OCI-LY7 (cell line): Measurements from ENCODE around the gene CSPG5.

Experiments
- EZH2phosphoT487 ChIP-seq: fragments of 200-600 bp; sonication (generic); IDR thresholded peaks from 2 replicates; pipeline ENCODE4 v1.6.1; 2018; ENCODE audit warnings: low read depth, borderline replicate concordance, mild to moderate bottlenecking, mixed run types, antibody characterized with exemption, low read length, moderate library complexity, mixed read lengths
- TF ChIP-seq, protein P1 (sequence below): fragments of 200-600 bp; sonication (generic); conservative IDR thresholded peaks from 2 replicates; pipeline ENCODE4 v1.5.1; 2014; ENCODE audit warnings: mild to moderate bottlenecking, antibody characterized with exemption, low read length, moderate library complexity, mixed read lengths

DNA sequence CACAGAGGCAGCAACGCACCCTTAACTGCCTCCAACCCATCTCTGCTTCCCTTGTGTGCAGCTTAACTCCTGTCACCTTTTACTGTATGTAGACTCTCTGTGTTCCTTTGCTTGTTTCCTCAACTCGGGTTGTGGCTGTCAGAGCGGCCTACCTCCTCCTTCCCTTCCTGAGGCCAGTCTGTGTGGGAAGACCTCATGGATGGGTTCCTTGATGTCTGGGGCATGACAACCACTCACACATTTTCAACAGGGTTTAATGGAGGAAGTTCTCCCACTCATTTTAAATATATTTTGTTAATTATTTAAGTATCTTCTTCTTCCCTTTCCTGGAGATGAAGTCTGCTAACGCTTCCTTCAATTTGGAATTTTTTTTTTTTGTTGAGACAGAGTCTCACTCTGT is 1.8 kb upstream of the CSPG5 start:
- TF ChIP-seq, protein P1, sequence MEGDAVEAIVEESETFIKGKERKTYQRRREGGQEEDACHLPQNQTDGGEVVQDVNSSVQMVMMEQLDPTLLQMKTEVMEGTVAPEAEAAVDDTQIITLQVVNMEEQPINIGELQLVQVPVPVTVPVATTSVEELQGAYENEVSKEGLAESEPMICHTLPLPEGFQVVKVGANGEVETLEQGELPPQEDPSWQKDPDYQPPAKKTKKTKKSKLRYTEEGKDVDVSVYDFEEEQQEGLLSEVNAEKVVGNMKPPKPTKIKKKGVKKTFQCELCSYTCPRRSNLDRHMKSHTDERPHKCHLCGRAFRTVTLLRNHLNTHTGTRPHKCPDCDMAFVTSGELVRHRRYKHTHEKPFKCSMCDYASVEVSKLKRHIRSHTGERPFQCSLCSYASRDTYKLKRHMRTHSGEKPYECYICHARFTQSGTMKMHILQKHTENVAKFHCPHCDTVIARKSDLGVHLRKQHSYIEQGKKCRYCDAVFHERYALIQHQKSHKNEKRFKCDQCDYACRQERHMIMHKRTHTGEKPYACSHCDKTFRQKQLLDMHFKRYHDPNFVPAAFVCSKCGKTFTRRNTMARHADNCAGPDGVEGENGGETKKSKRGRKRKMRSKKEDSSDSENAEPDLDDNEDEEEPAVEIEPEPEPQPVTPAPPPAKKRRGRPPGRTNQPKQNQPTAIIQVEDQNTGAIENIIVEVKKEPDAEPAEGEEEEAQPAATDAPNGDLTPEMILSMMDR, result no peak
- TF ChIP-seq EZH2phosphoT487, result no peak
